GM18861 (cell line): ENCODE measurements around the gene LBH.

ENCODE experiments used
- ATAC-seq: cut with Tn5 transposase; IDR thresholded peaks from one replicate; pipeline ENCODE4 v1.9.1; 2021; ENCODE audit not compliant: unreplicated experiment

Gene LBH

DNA sequence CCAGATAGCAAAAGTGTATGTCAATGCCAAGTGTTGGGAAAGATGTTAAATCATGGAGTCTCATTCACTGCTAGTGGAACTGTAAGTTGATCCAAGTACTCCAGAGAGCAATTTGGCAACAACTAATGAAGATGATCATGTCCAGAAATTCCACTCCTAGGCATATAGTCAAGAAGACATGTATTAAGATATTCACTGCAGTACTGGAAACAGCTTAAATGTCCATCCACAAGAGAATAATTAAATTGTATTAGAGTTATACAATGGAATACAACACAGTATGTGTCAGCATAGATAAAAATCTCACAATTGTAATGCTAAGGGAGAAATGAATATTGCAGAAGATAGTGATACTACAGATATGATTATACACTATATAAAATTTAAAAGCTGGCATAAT lies 15.2 kb upstream of the LBH start:
- ATAC-seq = no peak

DNA sequence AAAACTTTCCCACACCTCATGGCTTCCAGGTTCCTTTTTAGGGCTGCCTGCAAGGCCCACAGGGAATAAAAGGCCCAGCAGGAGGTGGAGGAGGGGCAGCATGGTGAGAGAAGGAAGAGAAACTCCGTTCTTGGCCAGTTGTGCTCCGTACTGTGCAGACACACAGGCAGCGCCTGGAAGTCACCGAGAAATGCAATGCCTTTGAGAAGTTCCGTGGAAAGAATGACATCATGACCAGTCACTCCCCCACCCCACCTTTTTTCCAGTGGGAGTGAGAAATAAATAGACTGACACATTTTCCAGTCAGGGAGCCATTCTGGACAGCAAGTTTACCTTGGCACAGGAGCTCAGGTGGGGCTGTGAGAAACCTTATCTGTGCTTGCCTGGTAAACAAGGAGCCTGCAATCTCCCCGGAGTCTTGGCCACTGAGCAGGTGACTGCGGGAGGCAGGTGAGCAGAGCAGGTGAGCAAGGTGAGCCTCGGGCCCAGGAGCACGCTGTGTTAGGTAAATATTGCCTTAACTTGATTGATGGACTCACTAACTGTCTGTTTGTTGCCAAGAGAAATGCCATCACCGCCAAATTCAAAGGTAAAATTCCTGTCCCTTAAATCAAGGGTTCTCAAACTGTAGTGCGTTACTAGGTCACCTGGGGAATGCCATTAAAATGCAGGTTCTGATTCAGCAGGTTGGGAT lies 13.5 kb upstream of the LBH start:
- ATAC-seq = no peak

DNA sequence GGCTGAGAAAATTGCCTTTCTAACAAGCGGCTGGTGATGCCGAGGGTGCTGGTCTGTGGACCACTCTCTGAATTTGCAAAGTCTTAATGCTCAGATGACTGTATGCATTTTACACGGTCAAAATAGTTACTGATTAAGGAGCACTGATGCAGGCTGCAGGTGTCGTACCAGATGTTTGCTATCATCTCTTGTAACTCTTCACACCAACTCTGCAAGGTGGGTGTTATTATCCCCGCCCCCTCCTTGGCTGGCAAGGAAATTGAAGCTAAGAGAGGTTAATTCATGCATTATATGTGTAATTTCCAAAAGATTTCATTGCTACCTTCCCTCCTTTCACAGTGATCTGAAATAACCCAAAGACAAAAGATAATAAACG lies 13.0 kb upstream of the LBH start:
- no peak for ATAC-seq

DNA sequence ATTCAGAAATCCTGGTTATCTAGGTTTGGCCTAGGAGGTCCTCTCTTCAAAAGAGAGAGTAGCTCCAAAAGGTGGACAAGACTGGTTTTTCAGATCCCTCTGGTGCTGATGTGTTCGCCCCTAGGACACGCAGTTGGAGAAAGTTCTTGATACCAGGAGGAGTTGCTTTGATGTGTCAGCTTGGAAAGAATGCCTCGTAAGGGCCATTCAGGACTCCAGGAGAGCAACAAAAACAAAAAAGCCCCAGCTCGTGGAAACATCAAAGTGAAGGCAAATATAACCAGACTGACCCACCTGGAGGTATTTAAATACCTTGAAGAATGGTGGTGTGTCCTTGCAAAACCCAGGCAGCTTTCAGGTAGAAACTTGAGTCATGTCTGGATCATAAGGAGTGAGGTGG lies 12.5 kb upstream of the LBH start:
- no peak for ATAC-seq

DNA sequence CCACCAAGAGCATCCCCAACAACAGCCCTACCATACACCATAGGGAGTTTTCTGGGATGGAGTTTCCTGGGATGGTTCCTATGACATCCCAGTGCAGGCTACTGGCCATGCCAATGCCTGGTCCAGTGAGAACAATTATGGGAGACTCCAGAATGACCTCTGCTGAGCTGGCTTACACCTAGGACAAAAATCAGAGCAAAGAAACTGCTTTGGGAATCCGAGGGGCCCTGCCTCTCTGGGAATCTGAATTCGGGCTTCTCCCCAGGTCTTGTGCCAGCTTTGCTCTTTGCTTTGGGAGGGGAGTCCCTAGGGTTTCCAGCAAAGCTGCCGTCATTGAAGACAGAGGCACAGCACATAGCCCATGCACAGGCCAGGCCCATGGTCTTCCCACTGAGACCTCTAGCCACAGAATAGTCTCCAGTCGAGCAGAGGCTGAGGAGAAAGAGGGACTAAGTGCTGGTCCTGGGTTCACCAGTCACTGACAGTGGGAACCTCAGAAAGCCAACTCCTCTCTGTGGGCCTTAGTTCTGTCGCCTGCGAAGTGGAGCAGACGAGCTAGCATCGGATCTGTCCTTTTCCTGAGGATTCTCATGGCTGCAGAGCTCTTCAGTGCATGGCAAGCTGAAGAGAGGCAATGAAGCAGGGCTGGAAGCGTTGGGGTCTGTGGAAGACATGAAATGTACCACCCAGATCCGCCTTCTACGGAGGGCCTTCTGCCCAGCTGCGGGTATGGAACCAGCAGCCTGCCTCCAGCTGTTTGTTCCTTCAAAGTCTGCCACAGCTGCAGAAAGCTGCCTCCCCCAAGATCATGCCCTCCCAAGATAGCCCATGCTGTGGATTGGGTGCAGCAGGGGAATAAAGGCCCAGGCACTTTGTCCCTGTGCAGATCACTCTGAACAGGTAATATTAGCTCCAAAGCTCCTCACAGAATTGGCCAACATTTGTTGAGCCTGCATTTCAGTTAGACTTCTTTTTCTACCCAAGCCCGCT lies 11.2 kb upstream of the LBH start:
- ATAC-seq = no peak

DNA sequence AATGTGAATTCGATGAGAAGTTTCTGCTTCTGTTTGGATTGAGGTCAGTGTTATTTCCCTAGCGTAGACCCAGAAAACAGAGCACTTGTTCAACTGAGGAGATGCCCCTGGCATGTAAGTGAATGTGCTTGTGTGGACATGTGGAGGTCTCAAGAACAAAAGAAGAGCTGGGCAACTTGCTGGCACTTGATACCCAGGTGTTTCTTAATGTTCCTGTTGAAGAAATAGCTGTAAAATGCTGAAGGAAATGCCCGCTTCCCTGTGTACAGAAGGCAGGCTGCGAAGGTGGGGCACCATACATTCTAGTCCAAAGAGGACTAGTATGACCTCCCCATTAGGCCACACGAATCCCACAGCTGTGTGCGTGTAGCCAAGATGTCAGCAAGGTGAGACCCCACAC lies 9.8 kb upstream of the LBH start:
- no peak for ATAC-seq

DNA sequence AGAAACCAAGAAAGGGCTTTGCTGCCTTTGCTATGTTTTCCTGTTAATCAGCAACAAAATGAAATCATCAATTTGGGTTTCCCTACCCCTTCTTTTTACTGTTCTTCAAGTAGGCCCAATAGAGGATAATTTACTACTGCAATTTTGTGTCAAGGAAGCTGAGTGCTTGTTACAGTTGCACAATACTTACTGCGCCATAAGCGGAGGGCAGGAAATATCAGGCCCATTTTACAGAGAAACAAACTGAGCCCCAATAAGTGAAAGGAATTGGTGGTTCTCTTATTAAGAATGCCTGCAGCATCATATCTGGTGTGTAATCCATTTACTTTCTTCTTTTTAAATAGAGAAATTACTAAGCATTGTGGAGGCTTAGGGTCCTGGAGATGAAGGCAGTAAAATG lies 9.3 kb upstream of the LBH start:
- ATAC-seq = no peak

DNA sequence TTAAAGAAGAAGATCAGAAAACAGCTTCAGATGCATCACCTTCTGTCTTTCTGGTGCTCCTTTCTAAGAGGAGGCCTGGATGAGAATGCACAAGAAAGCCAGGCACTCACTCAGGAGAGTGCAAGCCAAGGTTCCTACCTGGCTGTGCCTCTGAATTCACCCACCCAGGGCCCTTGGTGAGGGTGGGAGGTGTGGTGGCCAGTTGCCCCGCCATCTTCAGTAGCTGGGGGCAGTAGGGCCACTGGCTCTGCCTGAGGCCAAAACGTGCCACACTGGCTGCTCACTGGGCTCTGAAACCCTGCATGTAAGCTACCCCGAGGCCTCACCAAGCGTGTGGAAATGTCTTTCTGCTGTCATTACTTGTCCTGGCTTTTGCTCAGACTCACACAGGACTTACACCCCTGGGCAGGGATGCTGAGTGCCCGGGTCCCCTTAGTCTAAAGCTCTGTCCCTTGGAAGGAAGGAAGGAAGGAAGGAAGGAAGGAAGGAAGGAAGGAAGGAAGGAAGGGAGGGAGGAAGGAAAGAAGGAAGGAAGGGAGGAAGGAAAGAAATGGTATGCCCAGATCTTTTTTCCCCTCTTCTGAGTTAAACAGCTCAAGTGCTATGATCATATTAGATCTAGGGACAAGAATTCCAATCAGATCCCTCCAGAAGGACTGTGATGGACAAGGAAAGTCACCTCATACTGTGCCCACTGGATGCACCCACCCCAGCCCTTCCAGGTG lies 8.5 kb upstream of the LBH start:
- no peak for ATAC-seq

DNA sequence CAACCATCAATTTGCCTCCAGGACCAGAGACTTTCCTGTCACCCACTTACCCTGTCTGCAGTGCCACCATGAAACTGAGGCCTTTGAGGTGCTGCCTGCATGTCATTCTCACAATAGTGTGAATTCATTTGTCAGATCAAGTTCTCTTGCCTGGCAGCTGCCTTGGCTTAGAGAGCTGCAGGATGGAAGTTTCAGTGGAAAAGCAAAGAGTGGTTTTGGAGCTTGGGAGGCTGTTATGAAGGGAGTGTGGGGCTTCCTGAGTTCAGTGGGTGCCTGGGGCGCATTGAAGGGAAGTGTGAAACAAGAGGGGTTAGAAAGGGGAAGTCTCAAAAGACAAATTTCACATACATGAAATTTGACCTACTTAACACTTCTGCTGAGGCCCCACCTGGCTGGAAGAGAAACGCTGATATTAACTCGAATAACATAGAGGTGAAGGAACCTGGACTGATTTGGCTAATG lies 7.9 kb upstream of the LBH start:
- peak; percentile 49 for ATAC-seq

DNA sequence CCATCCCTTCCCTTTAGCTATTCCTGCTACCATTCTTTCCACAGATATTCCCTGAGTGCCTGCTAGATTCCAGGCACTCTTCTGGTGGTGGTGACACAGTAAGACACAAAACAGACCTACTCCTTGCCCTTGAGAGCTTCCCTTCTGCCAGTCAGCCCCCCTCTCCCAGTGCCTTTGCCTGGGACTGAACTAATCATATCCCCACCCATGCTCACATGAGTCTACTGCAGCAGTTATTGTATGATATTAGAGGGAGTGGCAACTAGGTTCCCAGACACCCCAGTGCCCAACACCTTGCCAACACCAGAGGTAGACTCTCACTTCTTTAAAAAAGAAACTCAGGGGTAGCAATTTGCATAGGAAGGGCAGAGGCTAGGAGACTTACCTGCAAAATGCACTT lies 7.2 kb upstream of the LBH start:
- no peak for ATAC-seq

DNA sequence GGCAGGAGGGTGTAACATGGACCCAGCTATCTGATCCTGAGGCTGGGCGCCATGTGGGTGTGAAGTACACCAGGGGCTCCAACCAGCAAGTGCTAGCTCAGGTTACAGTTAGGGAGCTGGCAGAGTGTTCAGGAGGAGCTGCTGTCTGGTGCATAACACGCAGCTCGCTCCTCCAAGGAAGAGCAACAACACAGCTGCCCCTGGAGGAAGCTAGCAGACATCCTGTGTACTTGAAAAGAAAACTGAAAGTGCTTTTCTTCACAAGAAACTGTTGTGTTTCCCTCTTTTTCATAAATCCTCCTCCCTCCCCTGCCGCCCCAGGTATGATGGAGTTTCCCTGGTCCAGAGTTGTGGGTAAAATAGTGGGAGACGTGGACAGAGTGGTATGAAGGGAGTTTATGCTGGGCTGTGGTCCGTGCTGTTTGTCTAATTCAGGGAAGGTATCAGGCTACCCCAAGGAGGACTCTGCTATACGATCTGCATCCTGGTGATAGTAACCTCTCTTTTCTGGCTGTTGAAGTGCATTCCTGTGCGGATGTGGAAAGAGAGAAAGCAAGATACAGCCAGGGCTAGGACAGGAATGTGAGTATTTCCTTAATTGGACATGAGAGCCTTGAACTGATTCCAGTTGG lies 6.1 kb upstream of the LBH start:
- ATAC-seq = peak; percentile 41

DNA sequence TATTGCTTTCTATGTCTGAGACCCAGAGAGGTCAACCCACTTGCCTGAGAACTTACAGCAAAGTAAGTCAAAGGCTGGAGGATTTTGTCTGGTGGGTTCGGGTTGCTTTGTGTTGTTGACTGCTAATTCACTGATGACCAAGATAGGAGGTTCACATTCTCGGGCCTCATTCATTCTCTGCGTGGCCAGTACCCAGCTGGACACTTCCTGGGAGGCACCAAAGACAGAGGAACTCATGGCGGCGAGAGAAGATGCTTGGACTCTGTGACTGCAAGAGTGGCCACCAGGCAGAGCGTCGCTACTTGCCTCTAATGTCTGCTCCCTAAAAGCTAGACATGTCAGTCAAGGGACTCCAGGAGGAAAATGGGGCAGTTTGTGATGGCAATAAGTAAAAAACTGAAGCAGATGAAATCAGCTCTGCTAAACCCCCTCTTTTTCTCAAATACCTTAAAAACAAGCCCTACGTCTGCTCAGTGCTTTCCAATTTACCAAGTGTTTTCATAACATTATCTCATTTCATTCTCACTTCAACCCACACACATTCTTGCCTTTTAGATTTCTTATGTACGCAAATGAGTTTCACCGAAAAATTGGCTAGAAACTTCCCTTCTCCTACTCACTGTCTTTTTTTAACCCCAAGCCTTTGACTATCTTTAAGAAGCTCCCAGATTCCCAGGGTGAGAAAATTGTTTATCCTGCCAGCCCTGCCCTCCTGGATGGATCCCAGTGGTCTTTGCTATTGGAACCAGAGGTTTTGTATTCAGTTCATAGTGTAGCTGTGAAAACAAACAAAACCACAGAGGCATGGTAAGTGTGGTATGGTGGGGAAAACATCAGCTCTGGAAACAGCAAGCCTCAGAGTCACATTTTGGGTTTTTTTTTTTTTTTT lies 4.9 kb upstream of the LBH start:
- no peak for ATAC-seq

DNA sequence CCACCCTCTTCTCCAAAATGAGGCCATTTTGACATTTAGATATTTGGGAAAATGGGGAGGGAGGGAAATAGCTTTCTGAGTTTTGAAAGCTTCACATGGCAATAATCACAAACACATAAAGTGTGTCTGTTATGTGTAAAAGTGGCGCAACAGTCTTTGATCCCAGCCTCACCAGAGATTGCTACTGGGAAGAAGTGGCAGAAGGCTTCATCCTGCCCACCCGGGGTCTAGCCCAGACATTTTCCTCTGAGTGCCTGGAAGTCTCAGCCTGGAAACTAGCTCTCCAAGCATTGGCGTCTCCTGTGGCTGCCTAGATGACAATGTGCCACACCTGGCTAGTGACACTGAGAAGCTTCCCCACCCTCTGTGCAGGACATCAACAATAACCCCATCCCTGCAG lies 1.7 kb upstream of the LBH start:
- ATAC-seq = no peak

DNA sequence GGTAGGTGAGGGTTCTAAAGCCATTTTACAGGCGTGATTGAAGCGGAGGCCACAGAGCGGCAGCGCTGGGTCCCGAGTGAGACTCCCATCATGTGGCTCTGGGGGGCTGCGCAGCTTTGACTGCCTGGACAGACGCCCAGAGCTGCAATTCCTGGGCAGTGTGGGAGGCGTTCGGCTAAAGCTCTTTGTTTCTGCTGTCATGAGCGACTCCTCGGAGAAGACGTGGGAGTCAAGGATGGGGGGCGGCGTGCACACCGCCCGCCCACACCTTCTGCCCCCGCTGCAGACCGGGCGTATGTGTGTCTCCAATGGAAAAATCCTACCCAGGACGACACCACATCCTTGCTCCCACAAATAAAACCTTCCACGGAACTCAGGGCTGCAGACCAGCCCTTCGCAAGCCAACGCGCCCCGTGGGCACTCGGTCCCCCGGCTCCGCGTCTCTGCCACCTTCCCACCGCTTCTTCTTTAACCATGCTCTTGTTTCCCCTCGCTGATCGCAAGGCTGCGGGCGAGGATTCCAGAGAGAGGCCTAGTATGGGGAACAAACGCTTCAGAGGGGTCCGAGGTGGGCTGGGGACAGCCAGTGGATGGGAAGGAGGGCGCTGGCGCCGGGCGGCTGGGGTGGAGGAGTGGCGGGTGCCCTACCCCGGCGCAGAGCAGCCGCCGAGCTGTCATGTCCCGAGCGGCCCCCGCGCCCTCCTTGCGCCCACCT lies 680 bp upstream of the LBH start:
- ATAC-seq = peak; percentile 15

DNA sequence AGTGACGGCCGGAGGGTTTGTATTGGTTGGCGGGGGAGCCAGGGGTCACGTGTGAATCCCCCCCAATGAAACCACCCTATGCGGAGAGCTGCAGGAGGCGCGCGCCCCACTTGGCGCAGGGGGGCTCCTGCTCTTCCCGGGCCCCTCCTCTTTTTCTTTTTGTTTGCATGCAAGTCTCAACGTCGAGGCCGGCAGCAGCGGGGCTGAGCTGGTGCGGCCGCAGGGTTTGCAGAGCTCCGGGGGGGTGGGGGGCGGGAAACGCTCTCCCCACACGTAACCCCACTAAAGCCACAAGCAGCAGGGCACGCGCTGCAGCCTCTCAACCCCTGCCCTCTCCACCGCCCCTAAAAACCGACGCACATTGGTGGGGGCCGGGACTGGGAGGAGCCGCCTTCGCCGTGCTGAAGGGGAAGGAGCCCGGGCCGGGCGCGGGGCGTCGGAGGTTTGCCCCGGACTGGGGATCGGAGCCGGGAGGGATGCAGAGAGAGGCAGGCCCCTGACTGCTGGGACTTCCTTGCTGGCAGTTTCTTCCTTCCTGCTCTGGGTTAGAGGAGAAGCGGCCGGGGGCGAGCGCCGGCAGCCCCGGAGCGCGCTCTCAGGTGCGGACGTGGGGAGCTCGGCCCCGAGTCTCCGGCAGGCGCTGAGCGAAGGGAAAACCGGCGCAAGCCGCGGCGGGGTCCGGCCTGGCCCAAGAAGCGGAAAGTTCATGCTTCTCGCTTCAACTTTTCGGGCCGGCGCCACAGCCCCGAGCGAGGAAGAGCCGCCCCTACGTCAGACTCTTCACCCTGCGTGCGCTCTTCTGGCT lies 864 bp downstream of the LBH start:
- ATAC-seq = peak; percentile 11

DNA sequence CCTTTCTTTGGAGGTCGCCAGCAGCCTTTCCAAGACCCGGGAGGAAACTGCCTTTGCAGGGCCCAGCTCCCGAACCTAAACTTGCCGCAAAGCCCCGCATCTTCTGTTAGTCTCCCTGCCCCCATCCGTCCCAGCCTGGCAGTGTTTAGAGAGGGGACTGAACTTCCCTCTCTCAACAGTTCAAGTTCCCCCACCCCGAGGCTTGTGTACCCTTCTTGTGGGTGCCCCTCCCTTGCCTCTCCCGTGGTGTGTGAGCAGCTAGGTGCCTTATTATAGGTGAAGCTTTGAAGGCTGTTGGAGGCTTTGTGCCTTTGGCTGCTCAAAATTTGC lies 1.4 kb downstream of the LBH start:
- no peak for ATAC-seq

DNA sequence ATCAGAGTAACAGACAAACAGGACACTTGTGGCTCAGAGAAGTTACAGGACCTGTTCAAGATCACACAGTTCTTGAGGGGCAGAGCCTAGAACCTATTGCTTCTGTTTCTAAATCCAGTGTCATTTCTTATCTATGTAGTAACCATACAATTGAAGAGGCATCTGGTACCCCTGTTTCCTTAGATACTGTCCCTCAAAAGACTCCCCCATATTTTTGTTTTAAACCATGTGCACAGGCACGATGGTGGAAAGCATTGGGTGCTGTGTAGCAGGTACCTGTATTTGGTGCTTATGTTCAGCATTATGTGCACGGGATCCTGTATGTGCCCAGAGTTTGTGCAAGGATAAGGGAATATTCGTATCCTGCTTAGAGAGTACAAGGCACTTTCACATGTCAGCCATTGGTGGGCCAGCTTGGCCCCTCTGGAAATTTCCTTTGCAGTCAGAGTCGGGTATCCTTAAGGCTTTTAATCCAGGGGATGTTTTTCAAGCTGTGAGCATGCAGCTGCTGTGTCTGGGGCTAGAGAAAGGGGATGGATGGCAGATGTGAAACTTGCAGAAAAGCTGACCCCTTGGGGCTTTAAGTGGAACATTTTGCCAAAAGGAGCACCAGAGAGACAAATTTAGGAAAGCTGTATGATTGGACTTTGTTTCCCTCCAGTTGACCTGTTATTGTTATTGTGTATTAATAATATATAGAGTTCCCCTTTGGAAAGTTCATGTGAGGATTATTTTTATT lies 2.1 kb downstream of the LBH start:
- ATAC-seq = no peak
